ENCODE measurements around the gene PRKN.

DNA sequence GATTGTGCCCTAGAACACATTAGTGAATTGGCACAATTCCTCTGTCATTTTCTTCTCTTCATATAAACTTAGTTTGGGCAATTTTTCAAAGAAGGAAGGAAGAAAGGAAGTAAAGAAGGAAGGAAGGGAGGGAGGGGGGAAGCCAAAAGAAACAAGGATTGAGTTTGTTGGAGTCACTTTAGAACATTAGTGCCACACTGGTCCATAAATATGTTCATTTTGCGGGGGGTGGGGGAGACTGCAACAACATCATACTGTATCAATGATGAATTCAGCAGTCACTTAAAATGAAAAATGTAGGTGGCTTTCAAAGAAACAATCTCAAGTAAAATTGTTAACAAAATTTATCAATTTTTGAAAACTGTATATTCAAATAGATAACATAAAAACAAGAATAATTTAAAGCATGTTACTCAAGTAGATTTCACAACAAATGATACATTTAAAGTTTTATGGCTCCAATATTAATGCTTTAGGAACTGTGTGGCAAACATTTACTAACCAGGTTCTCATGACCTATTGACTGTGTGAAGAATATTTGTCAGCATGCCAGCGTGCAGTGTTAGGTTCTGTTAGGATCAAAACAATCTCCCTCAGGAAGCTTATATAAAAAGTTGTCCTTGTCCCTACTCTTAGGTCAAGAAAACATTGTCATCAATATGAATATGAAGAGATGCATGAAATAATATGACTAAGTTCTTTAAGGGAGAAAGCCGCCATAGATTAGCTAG is 1245.6 kb downstream of the PRKN start:
- no peak for TF ChIP-seq EZH2phosphoT487 (IDR thresholded peaks at IDR 0.05; ENCODE audit: unreplicated experiment)
- TF ChIP-seq, protein P1, sequence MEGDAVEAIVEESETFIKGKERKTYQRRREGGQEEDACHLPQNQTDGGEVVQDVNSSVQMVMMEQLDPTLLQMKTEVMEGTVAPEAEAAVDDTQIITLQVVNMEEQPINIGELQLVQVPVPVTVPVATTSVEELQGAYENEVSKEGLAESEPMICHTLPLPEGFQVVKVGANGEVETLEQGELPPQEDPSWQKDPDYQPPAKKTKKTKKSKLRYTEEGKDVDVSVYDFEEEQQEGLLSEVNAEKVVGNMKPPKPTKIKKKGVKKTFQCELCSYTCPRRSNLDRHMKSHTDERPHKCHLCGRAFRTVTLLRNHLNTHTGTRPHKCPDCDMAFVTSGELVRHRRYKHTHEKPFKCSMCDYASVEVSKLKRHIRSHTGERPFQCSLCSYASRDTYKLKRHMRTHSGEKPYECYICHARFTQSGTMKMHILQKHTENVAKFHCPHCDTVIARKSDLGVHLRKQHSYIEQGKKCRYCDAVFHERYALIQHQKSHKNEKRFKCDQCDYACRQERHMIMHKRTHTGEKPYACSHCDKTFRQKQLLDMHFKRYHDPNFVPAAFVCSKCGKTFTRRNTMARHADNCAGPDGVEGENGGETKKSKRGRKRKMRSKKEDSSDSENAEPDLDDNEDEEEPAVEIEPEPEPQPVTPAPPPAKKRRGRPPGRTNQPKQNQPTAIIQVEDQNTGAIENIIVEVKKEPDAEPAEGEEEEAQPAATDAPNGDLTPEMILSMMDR (conservative IDR thresholded peaks at IDR 0.05; ENCODE audit: low read depth in 2 of 2) = no peak
- no peak for TF ChIP-seq EZH2 (IDR thresholded peaks at IDR 0.05; ENCODE audit: low read depth, unreplicated experiment)
- TF ChIP-seq, protein P2, sequence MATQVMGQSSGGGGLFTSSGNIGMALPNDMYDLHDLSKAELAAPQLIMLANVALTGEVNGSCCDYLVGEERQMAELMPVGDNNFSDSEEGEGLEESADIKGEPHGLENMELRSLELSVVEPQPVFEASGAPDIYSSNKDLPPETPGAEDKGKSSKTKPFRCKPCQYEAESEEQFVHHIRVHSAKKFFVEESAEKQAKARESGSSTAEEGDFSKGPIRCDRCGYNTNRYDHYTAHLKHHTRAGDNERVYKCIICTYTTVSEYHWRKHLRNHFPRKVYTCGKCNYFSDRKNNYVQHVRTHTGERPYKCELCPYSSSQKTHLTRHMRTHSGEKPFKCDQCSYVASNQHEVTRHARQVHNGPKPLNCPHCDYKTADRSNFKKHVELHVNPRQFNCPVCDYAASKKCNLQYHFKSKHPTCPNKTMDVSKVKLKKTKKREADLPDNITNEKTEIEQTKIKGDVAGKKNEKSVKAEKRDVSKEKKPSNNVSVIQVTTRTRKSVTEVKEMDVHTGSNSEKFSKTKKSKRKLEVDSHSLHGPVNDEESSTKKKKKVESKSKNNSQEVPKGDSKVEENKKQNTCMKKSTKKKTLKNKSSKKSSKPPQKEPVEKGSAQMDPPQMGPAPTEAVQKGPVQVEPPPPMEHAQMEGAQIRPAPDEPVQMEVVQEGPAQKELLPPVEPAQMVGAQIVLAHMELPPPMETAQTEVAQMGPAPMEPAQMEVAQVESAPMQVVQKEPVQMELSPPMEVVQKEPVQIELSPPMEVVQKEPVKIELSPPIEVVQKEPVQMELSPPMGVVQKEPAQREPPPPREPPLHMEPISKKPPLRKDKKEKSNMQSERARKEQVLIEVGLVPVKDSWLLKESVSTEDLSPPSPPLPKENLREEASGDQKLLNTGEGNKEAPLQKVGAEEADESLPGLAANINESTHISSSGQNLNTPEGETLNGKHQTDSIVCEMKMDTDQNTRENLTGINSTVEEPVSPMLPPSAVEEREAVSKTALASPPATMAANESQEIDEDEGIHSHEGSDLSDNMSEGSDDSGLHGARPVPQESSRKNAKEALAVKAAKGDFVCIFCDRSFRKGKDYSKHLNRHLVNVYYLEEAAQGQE (IDR thresholded peaks at IDR 0.05; ENCODE audit: unreplicated experiment) = no peak
- TF ChIP-seq POLR2AphosphoS5 (IDR thresholded peaks at IDR 0.05; ENCODE audit: low read depth) = no peak
- TF ChIP-seq, protein P3, sequence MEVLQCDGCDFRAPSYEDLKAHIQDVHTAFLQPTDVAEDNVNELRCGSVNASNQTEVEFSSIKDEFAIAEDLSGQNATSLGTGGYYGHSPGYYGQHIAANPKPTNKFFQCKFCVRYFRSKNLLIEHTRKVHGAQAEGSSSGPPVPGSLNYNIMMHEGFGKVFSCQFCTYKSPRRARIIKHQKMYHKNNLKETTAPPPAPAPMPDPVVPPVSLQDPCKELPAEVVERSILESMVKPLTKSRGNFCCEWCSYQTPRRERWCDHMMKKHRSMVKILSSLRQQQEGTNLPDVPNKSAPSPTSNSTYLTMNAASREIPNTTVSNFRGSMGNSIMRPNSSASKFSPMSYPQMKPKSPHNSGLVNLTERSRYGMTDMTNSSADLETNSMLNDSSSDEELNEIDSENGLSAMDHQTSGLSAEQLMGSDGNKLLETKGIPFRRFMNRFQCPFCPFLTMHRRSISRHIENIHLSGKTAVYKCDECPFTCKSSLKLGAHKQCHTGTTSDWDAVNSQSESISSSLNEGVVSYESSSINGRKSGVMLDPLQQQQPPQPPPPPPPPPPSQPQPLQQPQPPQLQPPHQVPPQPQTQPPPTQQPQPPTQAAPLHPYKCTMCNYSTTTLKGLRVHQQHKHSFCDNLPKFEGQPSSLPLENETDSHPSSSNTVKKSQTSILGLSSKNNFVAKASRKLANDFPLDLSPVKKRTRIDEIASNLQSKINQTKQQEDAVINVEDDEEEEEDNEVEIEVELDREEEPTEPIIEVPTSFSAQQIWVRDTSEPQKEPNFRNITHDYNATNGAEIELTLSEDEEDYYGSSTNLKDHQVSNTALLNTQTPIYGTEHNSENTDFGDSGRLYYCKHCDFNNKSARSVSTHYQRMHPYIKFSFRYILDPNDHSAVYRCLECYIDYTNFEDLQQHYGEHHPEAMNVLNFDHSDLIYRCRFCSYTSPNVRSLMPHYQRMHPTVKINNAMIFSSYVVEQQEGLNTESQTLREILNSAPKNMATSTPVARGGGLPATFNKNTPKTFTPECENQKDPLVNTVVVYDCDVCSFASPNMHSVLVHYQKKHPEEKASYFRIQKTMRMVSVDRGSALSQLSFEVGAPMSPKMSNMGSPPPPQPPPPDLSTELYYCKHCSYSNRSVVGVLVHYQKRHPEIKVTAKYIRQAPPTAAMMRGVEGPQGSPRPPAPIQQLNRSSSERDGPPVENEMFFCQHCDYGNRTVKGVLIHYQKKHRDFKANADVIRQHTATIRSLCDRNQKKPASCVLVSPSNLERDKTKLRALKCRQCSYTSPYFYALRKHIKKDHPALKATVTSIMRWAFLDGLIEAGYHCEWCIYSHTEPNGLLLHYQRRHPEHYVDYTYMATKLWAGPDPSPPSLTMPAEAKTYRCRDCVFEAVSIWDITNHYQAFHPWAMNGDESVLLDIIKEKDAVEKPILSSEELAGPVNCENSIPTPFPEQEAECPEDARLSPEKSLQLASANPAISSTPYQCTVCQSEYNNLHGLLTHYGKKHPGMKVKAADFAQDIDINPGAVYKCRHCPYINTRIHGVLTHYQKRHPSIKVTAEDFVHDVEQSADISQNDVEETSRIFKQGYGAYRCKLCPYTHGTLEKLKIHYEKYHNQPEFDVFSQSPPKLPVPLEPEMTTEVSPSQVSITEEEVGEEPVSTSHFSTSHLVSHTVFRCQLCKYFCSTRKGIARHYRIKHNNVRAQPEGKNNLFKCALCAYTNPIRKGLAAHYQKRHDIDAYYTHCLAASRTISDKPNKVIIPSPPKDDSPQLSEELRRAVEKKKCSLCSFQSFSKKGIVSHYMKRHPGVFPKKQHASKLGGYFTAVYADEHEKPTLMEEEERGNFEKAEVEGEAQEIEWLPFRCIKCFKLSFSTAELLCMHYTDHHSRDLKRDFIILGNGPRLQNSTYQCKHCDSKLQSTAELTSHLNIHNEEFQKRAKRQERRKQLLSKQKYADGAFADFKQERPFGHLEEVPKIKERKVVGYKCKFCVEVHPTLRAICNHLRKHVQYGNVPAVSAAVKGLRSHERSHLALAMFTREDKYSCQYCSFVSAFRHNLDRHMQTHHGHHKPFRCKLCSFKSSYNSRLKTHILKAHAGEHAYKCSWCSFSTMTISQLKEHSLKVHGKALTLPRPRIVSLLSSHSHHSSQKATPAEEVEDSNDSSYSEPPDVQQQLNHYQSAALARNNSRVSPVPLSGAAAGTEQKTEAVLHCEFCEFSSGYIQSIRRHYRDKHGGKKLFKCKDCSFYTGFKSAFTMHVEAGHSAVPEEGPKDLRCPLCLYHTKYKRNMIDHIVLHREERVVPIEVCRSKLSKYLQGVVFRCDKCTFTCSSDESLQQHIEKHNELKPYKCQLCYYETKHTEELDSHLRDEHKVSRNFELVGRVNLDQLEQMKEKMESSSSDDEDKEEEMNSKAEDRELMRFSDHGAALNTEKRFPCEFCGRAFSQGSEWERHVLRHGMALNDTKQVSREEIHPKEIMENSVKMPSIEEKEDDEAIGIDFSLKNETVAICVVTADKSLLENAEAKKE (CRISPR knock-in tag; IDR thresholded peaks at IDR 0.05) = no peak
- no peak for TF ChIP-seq STAT1 (IDR thresholded peaks at IDR 0.05; ENCODE audit: unreplicated experiment)

Data from GM23338 (cell line).